GM18868 (cell line): ENCODE measurements around the gene RNF126.

Source experiments
- ATAC-seq: cut with Tn5 transposase; IDR thresholded peaks from one replicate; pipeline ENCODE4 v1.9.1; 2021; ENCODE audit warnings: mild to moderate bottlenecking, moderate library complexity; ENCODE audit not compliant: unreplicated experiment

Gene RNF126

GRCh38 chr19:664913-665443 lies 2.0 kb upstream of the RNF126 start:
- no peak for ATAC-seq

GRCh38 chr19:663682-664117 lies 686 bp upstream of the RNF126 start:
- no peak for ATAC-seq

- ATAC-seq = no peak
These were observed 630 bp downstream of the RNF126 start for GRCh38 chr19:662207-662961.

GRCh38 chr19:661427-662196 lies 1.4 kb downstream of the RNF126 start:
- ATAC-seq = no peak

- ATAC-seq = no peak
These were observed 2.1 kb downstream of the RNF126 start for GRCh38 chr19:660793-661426.

GRCh38 chr19:658916-659839 lies 3.8 kb downstream of the RNF126 start:
- ATAC-seq = no peak

- no peak for ATAC-seq
These were observed 4.8 kb downstream of the RNF126 start for GRCh38 chr19:658059-658839.

GRCh38 chr19:657611-658010 lies 5.4 kb downstream of the RNF126 start:
- ATAC-seq = no peak

- no peak for ATAC-seq
These were observed 6.1 kb downstream of the RNF126 start for GRCh38 chr19:656751-657559.

GRCh38 chr19:655691-656090 lies 7.3 kb downstream of the RNF126 start:
- ATAC-seq = no peak

- no peak for ATAC-seq
These were observed 9.6 kb downstream of the RNF126 start for GRCh38 chr19:653425-653824.

GRCh38 chr19:652467-653389 lies 10.3 kb downstream of the RNF126 start:
- no peak for ATAC-seq

GRCh38 chr19:651991-652390 lies 11.0 kb downstream of the RNF126 start:
- no peak for ATAC-seq

- ATAC-seq = no peak
These were observed 11.7 kb downstream of the RNF126 start for GRCh38 chr19:651114-651818.

- no peak for ATAC-seq
These were observed 12.9 kb downstream of the RNF126 start for GRCh38 chr19:650121-650520.

- ATAC-seq = no peak
These were observed 13.9 kb downstream of the RNF126 start for GRCh38 chr19:648904-649801.
